ENCODE data around the gene RBL2. TPM values are rescaled to one million over a fixed set of nuclear protein-coding genes. Genes with fewer than 3 reads are reported as not detected.
A peak's percentile ranks its signal among the peaks of the same experiment; 100 is the strongest.

The RBL2 gene
- total RNA-seq, 2 donors from 2014 or later, result 109 to 117 TPM

DNA sequence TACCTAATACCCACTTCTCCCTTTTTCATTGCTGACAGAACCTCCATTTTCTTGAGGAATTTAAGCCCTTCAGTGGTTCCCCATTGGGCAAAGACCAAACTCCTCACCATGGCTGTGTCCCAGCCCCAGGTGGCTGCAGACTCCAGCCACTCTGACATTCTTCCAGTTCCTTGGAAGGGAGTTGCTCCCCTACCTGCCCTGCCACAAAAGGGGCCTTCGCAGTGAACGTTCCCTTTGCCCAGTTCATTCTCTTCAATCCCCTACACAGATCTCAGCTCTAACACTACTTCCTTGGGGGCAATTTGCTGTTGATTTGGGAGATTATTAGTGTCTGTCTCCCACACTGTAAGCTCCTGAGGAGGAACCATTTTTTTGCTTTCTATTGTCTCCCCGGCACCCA is 72.0 kb downstream of the RBL2 start:
- WGBS, result 76% methylated on average over 3 of the region's 3 CpGs
- no peak for DNase-seq (ENCODE audit: low spot score)
- H3K27me3 ChIP-seq (replicated peaks; ENCODE audit: insufficient read depth), result no peaks in the 10 kb centered on the region
- peaks cover 9% of the 10 kb centered on the region for H3K4me1 ChIP-seq (replicated peaks)
- H3K4me3 ChIP-seq, result no peak overlapping the region
- no peaks in the 10 kb centered on the region for H3K9me3 ChIP-seq
- H3K27ac ChIP-seq, result no peak overlapping the region
- no peaks in the 10 kb centered on the region for H3K36me3 ChIP-seq
- intact Hi-C loops (cut with DNase I), result no loop called here
- TF ChIP-seq POLR2AphosphoS5 (IDR thresholded peaks at IDR 0.05) (no peak), POLR2A (IDR thresholded peaks at IDR 0.05) (no peak)
- TF ChIP-seq, protein P1, sequence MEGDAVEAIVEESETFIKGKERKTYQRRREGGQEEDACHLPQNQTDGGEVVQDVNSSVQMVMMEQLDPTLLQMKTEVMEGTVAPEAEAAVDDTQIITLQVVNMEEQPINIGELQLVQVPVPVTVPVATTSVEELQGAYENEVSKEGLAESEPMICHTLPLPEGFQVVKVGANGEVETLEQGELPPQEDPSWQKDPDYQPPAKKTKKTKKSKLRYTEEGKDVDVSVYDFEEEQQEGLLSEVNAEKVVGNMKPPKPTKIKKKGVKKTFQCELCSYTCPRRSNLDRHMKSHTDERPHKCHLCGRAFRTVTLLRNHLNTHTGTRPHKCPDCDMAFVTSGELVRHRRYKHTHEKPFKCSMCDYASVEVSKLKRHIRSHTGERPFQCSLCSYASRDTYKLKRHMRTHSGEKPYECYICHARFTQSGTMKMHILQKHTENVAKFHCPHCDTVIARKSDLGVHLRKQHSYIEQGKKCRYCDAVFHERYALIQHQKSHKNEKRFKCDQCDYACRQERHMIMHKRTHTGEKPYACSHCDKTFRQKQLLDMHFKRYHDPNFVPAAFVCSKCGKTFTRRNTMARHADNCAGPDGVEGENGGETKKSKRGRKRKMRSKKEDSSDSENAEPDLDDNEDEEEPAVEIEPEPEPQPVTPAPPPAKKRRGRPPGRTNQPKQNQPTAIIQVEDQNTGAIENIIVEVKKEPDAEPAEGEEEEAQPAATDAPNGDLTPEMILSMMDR (IDR thresholded peaks at IDR 0.05), result no peak

DNA sequence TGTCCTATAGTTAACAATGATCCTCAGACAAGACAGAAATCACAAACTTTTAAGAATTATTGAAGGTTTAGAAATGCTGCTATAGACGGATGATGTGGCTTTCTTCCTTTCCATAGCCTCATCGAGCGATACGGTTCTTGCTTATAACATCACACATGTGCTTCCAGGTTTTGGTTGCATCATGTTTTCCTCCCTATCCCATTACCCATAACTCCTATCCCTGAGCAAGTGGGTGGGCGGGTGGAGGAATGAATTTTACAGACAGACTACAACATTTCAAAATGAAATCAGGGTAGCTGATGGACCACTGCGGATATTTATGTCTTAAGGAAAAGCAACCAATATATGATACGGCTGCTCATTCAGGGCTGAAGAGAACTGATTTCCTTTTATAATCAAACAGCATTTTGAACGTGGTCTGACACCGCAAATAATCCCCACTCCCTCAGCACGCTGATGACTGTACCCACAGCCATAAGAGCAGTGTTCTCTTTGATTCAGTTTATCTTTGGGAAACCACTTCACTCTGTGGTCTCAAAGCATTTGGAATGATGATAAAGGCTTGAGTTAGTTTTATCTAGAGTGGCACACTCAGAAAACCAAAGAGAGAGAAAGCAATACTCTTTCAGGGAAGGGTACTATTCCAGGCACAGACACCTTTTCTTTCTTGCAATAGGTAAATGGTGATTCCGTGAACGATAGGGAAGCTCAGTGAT is 73.4 kb downstream of the RBL2 start:
- 90% methylated on average over 12 of the region's 12 CpGs for WGBS
- Histone ChIP-seq H3K4me1 (replicated peaks) (no peaks in the 10 kb centered on the region), H3K27ac (no peak overlapping the region), H3K9me3 (no peaks in the 10 kb centered on the region), H3K4me3 (no peak overlapping the region), H3K27me3 (replicated peaks; ENCODE audit: insufficient read depth) (no peaks in the 10 kb centered on the region), H3K36me3 (no peaks in the 10 kb centered on the region)
- TF ChIP-seq, protein P1 (IDR thresholded peaks at IDR 0.05), result no peak
- TF ChIP-seq POLR2AphosphoS5 (IDR thresholded peaks at IDR 0.05), result no peak
- no peak for TF ChIP-seq POLR2A (IDR thresholded peaks at IDR 0.05)
- no peak for DNase-seq (ENCODE audit: low spot score)
- intact Hi-C loops (cut with DNase I), result no loop called here

- TF ChIP-seq, protein P1 (IDR thresholded peaks at IDR 0.05), result peak; percentile 80 to 90 (median 88)
- no peak for TF ChIP-seq POLR2A (IDR thresholded peaks at IDR 0.05)
- TF ChIP-seq POLR2AphosphoS5 (IDR thresholded peaks at IDR 0.05), result peak; percentile 59
- H3K27ac ChIP-seq, result peak overlapping the region in 1 of 2 donors; percentile 33
- DNase-seq (ENCODE audit: low spot score), result peak; percentile 47
- H3K4me1 ChIP-seq (replicated peaks), result no peaks in the 10 kb centered on the region
- H3K36me3 ChIP-seq, result no peaks in the 10 kb centered on the region
- H3K4me3 ChIP-seq, result no peak overlapping the region
- 49% methylated on average over 29 of the region's 29 CpGs for WGBS
- intact Hi-C loops (cut with DNase I), result loop anchor here (10.0 kb wide), 1 partner anchor 195 kb away; no protein-coding TSS in a partner anchor
- no peaks in the 10 kb centered on the region for H3K27me3 ChIP-seq (replicated peaks; ENCODE audit: insufficient read depth)
- no peaks in the 10 kb centered on the region for H3K9me3 ChIP-seq
Observed at GRCh38 chr16:53509906-53510703, 75.8 kb downstream of the RBL2 start.

- H3K36me3 ChIP-seq, result no peaks in the 10 kb centered on the region
- TF ChIP-seq POLR2AphosphoS5 (IDR thresholded peaks at IDR 0.05), result no peak
- TF ChIP-seq POLR2A (IDR thresholded peaks at IDR 0.05), result no peak
- TF ChIP-seq, protein P1 (IDR thresholded peaks at IDR 0.05), result no peak
- no peak for DNase-seq (ENCODE audit: low spot score)
- no peak overlapping the region for H3K4me3 ChIP-seq
- 36% methylated on average over 2 of the region's 2 CpGs for WGBS
- intact Hi-C loops (cut with DNase I), result loop anchor here (10.0 kb wide), 1 partner anchor 196 kb away; no protein-coding TSS in a partner anchor
- no peaks in the 10 kb centered on the region for H3K9me3 ChIP-seq
- no peaks in the 10 kb centered on the region for H3K27me3 ChIP-seq (replicated peaks; ENCODE audit: insufficient read depth)
- H3K4me1 ChIP-seq (replicated peaks), result no peaks in the 10 kb centered on the region
- H3K27ac ChIP-seq, result no peak overlapping the region
Observed at GRCh38 chr16:53510704-53511070, 76.4 kb downstream of the RBL2 start.
